HT1080 (cell line): ENCODE results near the gene NAP1L1. TPM values are rescaled to one million over a fixed set of nuclear protein-coding genes. Genes with fewer than 3 reads are reported as not detected.

Experiments used
- DNase-seq: peaks from one replicate; pipeline ENCODE4 v3.0.0-alpha.2; 2015; ENCODE audit warnings: low read depth
- total RNA-seq: library from RNA; depleted of rRNA; stranded (reverse); fragments of >200 nt; shearing (Covaris generic); gene quantifications from 2 replicates; pipeline ENCODE4 v1.2.3, GENCODE V29; 2014

NAP1L1 gene
- total RNA-seq, 1 experiment from 2014 or later = 444 TPM

DNA sequence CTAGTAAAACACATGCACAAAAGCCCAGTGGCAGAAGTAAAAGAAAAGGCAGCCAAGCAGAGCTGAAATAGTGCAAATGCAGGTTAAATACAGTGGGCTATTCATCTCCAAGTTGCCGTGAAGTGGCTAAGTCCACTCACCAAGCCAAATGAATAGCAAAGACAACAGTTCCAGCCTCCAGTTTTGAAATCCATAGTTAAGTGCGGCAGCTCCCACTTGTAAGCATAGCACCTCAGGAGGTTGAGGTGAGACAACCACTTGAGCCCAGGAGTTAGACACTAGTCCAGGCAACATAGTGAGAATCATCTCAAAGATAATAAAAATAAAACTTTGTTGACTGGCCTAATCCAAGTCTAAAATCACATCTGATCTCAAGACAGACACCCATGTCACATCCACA is 43.1 kb downstream of the NAP1L1 start:
- DNase-seq = no peak

DNA sequence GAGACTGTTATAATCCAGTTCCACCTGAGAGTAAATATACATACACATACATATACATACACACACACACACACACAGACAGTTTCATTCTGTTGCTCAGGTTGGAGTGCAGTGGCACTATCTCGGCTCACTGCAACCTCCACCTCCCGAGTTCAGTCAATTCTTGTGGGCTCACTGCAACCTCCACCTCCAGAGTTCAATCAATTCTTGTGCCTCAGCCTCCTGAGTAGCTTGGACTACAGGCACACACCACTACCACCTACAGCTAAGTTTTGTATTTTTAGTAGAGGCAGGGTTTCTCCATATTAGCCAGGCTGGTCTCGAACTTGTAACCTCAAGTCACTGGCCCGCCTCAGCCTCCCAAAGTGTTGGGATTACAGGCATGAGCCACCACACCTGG is 44.0 kb downstream of the NAP1L1 start:
- no peak for DNase-seq

DNA sequence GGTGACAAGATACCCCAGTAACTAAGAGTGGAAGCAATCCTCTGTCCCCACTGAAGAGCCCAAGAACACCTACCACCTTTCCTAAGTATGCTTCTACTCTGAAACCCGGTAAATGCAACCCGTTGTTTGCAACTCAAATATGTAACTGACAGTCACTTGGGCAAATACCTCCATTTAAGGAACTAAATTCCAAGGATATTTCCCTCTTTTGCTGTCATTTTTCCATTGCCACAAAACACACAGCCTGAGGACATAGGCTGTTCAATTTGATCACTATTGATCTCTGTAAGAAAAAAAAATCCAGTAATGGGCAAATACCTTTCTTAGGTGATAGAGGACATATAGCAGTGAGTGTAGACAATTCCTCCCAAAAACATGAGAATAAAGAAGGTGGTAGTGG is 46.3 kb downstream of the NAP1L1 start:
- DNase-seq = no peak

DNA sequence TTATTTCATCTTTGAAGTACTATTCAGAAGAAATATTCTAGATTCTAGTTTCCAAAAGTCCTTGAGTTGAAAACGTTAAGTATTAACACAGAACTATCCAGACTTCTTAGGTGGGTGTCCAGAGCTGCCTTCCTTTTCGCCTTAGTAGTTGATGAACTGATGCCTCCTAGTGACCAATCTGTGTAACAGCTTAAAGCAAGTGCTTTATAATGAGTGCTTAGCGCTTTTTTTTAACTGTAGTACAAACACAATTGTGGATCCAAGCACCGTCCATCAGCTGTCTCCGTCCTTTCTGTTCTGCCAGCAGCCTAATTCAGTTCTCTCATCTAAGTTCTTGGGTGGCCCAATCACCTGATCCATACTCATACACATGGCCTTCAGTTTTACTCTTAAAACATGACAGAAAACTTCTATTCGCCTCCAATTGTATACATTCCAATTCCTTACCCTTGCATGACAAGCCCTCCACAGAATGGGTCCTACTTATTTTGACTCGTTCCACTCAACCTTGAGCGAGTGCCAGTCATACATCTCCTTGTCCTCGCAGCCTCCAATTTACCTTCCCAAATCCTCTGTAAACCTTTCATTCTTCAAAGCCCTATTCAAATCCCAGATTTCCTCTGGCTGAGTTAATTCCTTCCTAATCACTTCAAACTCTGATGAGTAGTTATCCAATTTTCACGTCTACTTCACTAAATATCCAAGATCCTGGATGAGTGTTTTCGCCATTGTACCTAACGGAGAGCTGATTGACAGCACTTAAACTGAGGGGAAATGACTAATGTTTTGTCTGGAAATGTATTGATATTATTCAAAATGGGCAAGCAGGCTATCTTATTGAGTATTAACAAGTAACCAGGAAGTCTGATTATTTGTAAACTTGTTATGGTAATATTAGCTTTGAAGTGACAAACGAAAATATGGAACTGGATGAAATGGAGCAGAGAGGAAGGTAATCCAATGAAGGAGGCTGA is 47.1 kb downstream of the NAP1L1 start:
- DNase-seq = peak; percentile 68

DNA sequence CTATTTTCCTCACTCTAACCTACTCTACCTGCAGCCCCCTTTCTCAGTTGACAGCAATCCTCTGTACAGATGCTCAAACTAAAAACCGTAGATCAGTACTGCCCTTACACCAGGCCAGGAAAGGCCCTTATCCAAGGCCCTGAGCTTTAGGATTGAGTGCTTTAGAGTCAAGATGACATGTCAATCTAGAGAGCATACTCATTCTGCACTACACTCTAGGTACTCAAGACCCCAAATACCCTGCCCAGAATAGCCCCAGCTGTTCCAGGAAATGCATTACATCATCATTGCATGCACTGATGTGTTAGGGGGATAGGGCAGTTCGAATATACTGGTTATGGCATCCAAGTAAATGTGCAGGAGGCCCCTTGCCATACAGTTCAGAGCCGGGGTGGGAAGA is 49.4 kb downstream of the NAP1L1 start:
- no peak for DNase-seq

DNA sequence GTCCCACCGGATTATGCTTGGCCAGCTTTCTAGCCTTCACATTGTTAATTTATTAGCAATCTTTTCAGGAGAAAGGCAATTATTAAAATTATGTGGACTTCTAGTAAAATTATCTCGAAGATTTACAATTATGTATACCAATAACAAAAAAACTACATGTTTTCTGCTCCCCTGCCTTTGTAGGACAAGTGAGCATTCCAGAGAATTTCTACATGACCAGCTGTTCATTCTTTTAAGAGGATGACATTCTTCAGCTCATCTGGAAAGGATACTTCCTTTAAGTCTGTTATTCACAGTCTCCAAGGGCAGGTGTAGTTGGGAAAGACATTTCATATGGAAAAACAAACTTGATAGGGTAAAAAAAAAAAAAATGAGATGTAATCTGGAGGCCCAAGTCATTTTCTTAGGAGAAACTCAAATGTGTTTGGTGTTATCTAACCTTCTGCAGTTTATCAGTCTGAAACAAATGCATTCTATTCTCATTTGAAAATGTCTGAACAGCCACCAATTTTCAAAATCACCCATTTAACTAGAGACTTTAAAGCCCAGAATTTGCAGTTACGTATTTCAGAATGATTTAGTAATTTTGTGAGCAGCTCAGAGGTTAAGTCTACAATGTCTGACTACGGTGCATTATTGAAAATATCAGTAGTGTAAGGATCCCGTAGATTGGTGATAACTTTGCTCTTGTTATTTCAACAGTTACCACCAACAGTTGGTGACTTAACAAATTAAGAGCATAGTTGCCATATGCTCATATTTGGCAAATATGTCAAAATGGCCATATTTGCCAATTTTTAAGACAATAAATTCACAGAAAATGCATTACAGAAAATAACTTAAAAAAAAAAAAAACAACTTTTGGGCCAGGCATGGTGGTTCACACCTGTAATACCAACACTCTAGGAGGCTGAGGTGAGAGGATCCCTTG is 51.1 kb downstream of the NAP1L1 start:
- DNase-seq = no peak

DNA sequence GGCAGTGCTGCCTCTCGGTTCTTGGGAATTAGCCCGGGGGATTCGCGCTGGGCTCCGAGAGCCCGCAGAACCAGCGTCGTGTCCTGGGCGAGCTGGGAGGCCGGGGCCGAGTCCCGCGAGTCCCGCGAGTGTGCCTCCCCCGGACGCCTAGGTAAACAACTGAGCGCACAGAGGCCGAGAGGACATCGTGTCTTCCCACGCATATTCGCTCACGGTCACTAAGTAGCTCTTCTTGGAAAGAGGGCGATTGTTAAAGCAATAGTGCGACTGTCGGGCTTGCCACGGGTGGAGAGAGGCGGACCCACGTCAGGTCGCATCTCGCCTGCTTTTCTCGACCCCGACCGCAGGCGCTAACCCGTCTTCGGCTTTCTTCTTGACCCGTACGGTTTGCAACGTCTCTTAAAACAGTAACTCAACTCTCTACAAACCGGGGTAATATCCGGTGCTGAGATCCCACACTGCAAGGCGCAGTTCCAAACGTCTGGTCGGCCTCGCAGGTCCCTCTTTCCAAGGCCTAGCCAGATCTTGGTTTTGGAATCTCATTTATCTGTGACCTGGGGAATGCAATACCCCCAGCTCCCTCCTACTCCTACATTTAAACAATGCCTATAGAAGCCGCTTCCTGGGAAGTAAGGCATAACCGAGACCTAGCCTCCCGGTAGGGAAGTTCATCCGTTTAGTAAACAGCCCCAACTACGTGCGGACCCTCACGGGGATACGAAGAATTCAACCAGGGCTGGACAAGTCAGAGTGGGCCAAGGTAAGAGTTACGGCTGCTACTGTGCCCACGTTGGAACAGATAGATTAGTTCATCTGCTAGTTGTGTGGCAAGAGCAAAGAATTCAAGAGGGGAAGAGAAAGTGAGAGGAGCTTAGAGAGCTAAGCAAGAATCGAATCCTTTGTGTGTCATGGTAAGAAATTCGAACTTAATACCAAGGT is 52.2 kb downstream of the NAP1L1 start:
- DNase-seq = peak; percentile 58

DNA sequence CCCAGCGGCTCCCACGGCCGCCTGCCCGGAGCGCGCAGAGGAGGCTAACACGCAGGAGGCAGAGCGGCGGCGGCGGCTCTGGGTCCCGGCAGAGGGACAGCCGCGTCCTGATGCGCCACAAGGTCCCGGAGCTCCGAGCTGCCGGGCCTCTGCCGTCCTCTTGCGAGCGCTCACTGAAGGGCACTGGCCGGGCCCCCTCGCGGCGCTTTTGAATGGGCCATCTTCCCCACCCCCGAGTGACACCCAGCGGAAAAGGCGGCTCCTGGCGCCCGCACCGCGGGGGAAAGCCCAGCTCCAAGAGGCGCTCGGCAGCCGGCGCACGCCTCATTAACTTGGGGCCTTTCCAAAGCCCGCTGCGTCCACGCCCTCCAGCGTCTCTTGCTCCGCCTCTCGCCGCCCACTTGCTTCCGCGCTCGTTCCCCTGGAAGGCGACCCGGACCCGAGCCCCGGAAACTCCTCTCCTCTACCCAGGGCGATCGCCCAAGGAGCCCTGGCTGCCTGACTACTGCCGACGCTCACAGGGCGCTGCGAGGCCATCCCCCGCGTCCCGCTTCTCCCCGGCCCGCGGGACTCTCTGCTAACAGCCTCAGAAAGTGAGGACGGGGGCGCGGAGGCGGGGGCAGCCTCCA is 53.0 kb downstream of the NAP1L1 start, which contains the start of gene PHLDA1:
PHLDA1 (minus strand) TSS at position 363 of the 629 bp plus-strand sequence.
- peak; percentile 98 for DNase-seq

DNA sequence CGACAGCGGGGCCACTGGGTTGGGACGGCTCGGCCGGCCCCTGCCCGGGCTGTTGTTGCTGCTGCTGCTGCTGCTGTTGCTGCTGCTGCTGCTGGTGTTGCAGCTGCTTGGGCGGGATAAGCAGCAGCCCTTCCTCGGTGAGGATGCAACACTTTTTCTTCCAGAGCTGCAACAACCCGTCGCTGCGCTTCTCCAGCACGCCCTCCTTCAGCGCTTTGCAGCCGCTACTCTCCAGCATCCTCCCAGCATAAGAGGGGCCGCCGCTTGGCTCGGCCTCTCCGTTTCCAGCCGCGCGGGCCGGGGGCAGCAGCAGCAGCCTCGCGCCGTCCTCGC is 53.4 kb downstream of the NAP1L1 start:
- DNase-seq = no peak

DNA sequence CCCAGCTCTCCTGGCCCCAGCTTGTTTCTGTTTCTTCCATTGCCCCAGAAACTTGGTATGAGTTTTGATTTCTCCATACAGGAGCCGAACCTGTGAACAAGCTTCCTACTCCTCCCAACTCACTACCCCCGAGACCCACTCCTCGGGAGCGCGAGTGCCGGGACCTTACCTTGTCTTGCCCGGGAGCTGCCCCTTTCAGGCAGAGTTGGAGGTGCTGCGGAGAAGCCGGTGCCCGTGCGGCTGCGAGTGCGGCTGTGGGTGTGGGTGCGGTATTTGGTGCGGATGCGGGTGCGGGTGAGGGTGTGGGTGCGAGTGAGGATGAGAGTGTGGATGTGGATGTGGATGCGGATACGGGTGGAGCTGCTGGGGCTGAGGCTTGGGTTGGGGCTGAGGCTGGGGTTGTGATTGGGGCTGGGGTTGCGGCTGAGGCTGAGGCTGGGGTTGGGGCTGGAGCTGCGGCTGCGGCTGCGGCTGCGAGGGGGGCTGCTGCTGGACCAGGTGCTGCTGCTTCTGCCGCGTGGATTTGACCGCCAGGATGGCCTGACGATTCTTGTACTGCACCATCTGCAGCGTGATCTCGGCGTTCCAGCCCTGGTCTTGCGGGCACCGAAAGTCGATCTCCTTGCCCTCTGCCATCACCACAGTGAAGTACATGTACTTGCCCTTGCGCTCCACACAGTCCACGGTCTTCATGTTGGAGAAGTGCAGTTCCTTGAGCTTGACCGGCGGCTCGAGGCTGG is 54.0 kb downstream of the NAP1L1 start:
- peak; percentile 62 for DNase-seq

DNA sequence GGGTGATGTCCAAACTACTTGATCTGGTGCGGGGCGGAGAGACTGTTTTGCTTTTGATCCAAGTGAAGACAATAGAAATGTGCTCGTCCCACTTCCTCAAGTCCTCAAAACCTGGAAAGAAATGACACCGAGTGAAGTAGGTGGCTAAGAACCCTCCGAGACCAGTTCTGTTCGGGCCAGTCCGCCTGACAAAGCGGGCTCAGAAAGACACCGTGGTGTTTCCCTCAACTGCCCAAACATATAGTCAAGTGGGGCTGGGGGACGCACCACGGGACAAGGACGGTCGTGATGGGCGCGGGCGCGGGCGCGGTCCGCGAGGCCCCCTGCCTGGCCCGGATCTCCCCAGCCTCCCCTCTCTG is 54.5 kb downstream of the NAP1L1 start:
- DNase-seq = peak; percentile 79

DNA sequence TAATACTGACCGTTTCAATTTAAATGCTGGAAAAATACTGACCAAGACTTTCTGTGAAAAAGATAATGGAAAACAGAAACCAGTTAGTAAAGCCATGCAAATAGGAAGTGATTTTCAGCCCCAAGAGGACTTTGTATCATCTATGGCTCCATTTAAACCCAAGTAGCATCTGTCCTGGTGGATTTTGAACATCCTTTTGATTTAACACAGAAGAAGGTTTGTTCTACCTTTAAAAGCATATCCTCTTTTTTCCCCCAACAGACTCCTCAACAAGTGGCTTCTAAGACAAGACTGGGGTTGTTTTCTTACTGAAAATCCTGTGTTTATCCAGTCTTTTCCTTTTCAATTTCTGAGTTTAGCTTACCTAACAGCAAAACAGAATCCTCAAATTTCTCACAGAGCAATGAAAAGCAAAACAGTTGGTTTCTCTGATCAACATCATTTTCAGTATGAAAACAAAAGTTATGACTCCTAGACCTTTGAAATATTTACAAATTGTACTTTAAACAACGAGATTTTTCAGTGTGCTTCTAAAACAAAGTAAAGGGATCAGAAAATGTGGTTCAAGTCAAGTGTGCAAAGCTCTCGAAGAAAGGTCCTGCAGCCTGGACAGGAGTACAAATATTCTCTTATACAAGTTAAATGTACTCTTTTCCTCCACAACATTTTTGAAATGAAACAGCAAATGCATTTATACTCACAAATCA is 55.8 kb downstream of the NAP1L1 start:
- DNase-seq = no peak

DNA sequence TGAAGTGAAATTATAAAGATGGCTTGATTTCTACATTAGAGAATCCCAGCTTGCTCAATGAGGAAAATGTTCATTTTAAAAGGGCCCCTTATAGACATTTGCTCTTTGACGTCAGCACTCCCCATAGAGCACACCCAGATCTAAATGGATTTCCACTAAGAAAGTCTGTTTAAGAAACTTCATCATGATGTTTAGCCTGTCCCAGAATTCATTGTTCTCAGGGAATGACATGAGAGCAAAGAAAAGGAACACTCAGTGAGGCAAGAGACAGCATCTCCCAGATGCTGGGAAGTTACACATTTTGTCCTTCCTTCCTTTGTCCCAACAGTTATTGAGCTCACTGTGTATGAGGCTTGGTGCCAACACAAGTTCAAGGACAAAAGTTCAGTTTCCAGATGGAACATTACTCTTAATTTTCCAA is 57.8 kb downstream of the NAP1L1 start:
- DNase-seq = peak; percentile 76

DNA sequence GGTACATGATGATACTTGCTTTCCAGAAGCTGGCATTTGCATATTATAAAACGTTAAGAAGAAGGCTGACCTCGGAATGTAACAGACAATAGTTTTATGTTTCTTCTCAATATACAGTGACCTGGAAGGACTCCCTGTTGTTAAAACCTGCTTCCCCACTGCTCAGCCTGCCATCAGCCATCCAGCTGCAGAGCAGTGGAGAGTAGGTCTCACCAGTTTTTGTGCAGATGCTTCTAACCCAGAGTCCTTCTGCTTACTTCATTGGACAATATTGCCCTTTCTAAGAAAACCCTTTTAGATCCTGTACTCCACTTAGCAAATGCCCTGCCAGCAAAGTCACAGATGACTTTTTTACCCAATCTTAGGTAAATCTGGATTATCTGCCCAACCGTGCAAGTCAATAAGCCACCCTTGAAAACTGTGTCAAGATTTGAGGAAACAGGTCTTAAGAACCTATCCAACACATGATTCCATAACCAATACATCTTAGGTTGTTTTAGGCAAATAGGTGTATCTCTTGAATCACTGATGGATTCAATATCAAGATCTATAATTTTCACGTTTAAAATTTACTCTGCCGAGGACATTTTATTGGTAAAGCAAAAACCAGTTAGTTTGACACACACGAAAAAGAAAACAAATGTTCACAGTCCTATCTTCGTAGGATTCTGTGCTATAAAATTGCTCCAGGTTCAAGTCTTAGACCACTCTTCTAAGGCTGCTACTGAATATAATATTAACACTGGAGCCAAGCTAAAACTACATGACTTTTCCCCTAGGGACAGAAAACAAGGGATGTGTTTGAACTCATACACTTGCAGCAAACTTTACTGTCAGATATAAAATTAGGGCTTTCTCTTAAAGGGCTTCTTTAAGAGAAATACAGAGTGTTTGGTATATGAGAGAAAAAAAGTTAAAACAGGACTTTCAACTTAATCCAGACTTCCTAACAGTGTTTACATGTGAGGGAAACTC is 58.6 kb downstream of the NAP1L1 start:
- DNase-seq = peak; percentile 91

DNA sequence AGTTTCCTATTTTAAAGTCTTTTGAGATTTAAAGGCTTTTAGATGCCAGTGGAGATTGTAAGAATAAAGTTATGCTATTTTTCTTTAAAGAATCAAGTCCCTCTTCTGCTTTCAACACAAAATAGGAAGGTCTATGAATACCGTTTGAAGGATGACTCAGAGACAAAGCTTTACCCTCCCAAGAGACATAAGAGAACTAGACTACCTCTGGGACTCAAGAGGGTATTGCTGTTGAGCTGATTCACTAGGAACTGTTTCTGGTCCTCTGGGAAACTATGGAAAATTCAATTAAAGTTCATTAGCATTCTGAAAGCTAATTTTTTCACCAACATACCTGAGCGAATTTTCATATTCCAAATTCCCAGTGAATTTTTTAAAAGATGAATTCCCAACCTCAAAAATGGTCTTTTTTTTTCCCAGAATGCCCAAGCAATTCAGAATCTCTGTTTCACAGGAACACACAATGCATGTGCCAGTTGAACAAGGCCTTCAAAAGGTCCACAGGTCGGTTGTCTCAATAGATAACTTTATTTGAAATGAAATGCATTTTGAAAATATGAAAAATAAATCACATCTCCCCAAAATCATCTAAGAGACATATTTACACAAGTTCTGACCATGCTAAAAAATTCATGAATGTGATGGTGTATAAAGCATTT is 59.4 kb downstream of the NAP1L1 start:
- peak; percentile 90 for DNase-seq

DNA sequence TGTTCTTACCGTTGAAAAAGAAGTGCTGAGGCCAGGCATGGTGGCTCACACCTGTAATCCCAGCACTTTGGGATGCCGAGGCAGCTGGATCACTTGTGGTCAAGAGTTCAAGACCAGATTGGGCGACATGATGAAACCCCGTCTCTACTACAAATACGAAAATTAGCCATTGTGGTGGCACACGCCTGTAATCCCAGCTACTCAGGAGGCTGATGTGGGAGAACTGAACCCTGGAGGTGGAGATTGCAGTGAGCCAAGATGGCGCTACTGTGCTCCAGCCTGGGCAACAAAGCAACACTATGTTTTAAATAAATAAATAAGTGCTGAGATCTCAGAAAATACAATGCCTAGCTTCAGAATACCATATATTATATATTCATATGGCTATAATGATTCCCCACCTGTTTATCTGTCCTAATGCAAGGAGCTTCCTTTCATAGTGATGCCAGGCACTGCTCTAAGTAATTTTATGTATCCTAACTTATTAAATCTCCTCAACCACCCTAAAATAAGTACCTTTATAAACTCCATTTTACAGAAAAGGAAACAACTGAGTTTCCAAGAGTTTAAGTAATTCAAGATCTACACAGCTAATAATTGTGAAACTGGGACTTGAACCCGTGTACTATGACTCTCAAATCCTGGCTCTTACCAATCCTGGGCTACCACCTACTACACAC is 60.2 kb downstream of the NAP1L1 start:
- DNase-seq = peak; percentile 56
